Thoracic aorta (tissue), 2 donors: Measurements from ENCODE around the gene GBP5. TPM values are rescaled to one million over a fixed set of nuclear protein-coding genes. Genes with fewer than 3 reads are reported as not detected.

Experiments
- ATAC-seq: fragments of 150-250 bp; one replicate; pipeline ENCODE4 v1.8.0; 2017; ENCODE audit warnings: low read depth; ENCODE audit not compliant: insufficient number of reproducible peaks, low FRiP score
- DNase-seq: peaks from one replicate; pipeline ENCODE4 v3.0.0-alpha.2; 2020; ENCODE audit warnings: low spot score
- H3K27ac ChIP-seq, 2 donors: fragments of 200-600 bp; sonication (generic); 1 replicate in 1 of 2; 2 replicates in 1 of 2; pipeline ENCODE4 v1.5.1; 2016; ENCODE audit warnings: mild to moderate bottlenecking in 2 of 2, moderate library complexity in 2 of 2
- H3K27me3 ChIP-seq: fragments of 200-600 bp; sonication (generic); replicated peaks from 2 replicates; pipeline ENCODE4 v1.6.0; 2016; ENCODE audit warnings: mild to moderate bottlenecking; ENCODE audit not compliant: insufficient read depth
- H3K36me3 ChIP-seq: fragments of 200-600 bp; sonication (generic); one replicate; pipeline ENCODE4 v1.5.1; 2016
- H3K4me1 ChIP-seq, 2 donors: fragments of 200-600 bp; sonication (generic); 1 replicate in 1 of 2; 2 replicates in 1 of 2; pipeline versions ENCODE4 v1.5.1 to v1.6.0; 2016; ENCODE audit warnings: low read depth in 2 of 2, mild to moderate bottlenecking in 1 of 2; ENCODE audit not compliant: control insufficient read depth in 1 of 2
- H3K4me3 ChIP-seq: fragments of 200-600 bp; sonication (generic); 2 replicates; pipeline ENCODE4 v1.5.1; 2016; ENCODE audit warnings: mild to moderate bottlenecking
- H3K9me3 ChIP-seq: fragments of 200-600 bp; sonication (generic); 2 replicates; pipeline ENCODE4 v1.5.1; 2016
- CTCF ChIP-seq: fragments of 200-600 bp; sonication (generic); IDR thresholded peaks from one replicate; pipeline ENCODE4 v1.5.1; 2019; ENCODE audit warnings: antibody characterized with exemption
- total RNA-seq, 2 donors: library from RNA; depleted of rRNA; stranded (reverse); fragments of >200 nt; gene quantifications; one replicate each; pipeline versions ENCODE4 v1.1.0 to v1.2.3, GENCODE V29; 2016

GBP5 gene
- total RNA-seq, 2 donors from 2014 or later: 7.3 to 15.8 TPM

- no peak overlapping the region for H3K4me3 ChIP-seq
These were observed 691 bp upstream of the GBP5 start for GRCh38 chr1:89273324-89273778.

GRCh38 chr1:89271341-89272015 is 1.2 kb downstream of the GBP5 start:
- Histone ChIP-seq H3K9me3 (no peaks in the 10 kb centered on the region), H3K4me1 (peaks cover 3 to 21% of the 10 kb centered on the region in 2 donors), H3K4me3 (peak overlapping the region; percentile 46), H3K27ac (peak overlapping the region in 1 of 2 donors; percentile 8), H3K27me3 (no peaks in the 10 kb centered on the region), H3K36me3 (no peaks in the 10 kb centered on the region)
- peak; percentile 68 for ATAC-seq
- DNase-seq: no peak
- no peak for TF ChIP-seq CTCF

More at GRCh38 chr1:89273324-89273778, 691 bp upstream of the GBP5 start:
- DNase-seq: no peak
- no peak for TF ChIP-seq CTCF
- H3K4me1 ChIP-seq: peaks cover 3 to 21% of the 10 kb centered on the region in 2 donors
- no peaks in the 10 kb centered on the region for H3K27me3 ChIP-seq
- no peak for ATAC-seq
- no peaks in the 10 kb centered on the region for H3K9me3 ChIP-seq
- no peaks in the 10 kb centered on the region for H3K36me3 ChIP-seq
- no peak overlapping the region for H3K27ac ChIP-seq

- ATAC-seq (no peak), DNase-seq (no peak)
- Histone ChIP-seq H3K4me3 (no peak overlapping the region), H3K4me1 (peaks cover 3 to 21% of the 10 kb centered on the region in 2 donors), H3K36me3 (no peaks in the 10 kb centered on the region), H3K27ac (no peak overlapping the region), H3K9me3 (no peaks in the 10 kb centered on the region), H3K27me3 (no peaks in the 10 kb centered on the region)
- TF ChIP-seq CTCF: no peak
These were observed 2.2 kb downstream of the GBP5 start for GRCh38 chr1:89270423-89270822.

GRCh38 chr1:89269277-89269676 is 3.4 kb downstream of the GBP5 start:
- no peak for TF ChIP-seq CTCF
- Histone ChIP-seq H3K4me1 (peaks cover 0 to 21% of the 10 kb centered on the region in 2 donors), H3K27me3 (no peaks in the 10 kb centered on the region), H3K27ac (no peak overlapping the region), H3K36me3 (no peaks in the 10 kb centered on the region), H3K4me3 (no peak overlapping the region), H3K9me3 (no peaks in the 10 kb centered on the region)
- DNase-seq: no peak
- no peak for ATAC-seq

- no peak overlapping the region for H3K27ac ChIP-seq
- no peaks in the 10 kb centered on the region for H3K27me3 ChIP-seq
- no peaks in the 10 kb centered on the region for H3K9me3 ChIP-seq
- peaks cover 11 to 26% of the 10 kb centered on the region in 2 donors for H3K4me1 ChIP-seq
- TF ChIP-seq CTCF: no peak
- H3K36me3 ChIP-seq: no peaks in the 10 kb centered on the region
- ATAC-seq (no peak), DNase-seq (no peak)
- H3K4me3 ChIP-seq: peak overlapping the region; percentile 59
These were observed 10.0 kb downstream of the GBP5 start for GRCh38 chr1:89262643-89263042.
